ENCODE measurements around the gene SEZ6L2.

DNA sequence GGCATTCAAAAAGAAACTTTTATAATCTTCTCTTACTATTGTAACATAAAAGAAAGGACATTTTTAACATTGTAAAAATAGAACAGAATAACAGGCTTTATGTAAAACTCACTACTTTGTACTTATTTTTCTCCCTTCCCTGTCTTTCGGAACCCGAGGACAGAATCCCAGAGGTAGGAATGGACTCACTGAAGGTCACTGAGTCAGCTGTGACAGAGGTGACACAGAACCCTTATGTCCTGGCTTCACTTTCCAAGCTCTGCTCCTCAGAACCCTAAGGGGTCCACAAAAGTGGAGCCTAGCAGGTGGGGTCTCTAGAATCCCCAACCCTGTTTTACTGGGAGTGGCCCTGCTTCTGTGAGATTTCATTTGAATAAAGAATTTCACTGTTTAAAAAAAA is 23.0 kb upstream of the SEZ6L2 start:
- TF ChIP-seq, protein P1, sequence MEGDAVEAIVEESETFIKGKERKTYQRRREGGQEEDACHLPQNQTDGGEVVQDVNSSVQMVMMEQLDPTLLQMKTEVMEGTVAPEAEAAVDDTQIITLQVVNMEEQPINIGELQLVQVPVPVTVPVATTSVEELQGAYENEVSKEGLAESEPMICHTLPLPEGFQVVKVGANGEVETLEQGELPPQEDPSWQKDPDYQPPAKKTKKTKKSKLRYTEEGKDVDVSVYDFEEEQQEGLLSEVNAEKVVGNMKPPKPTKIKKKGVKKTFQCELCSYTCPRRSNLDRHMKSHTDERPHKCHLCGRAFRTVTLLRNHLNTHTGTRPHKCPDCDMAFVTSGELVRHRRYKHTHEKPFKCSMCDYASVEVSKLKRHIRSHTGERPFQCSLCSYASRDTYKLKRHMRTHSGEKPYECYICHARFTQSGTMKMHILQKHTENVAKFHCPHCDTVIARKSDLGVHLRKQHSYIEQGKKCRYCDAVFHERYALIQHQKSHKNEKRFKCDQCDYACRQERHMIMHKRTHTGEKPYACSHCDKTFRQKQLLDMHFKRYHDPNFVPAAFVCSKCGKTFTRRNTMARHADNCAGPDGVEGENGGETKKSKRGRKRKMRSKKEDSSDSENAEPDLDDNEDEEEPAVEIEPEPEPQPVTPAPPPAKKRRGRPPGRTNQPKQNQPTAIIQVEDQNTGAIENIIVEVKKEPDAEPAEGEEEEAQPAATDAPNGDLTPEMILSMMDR (IDR thresholded peaks at IDR 0.05): no peak
- TF ChIP-seq POLR2A (IDR thresholded peaks at IDR 0.05): no peak
